K562 (cell line): ENCODE results near the gene LZTS2. TPM values are rescaled to one million over a fixed set of nuclear protein-coding genes. Genes with fewer than 3 reads are reported as not detected.

Experiments
- ESRRA ChIP-seq: fragments of 450-650 bp; IDR thresholded peaks from 2 replicates; pipeline ENCODE4 v1.6.1; 2014; ENCODE audit warnings: low read depth, mild to moderate bottlenecking, moderate library complexity, borderline replicate concordance
- HINFP ChIP-seq: fragments of 450-650 bp; conservative IDR thresholded peaks from 2 replicates; pipeline ENCODE4 v1.6.1; 2016; ENCODE audit warnings: missing genetic modification characterization, low read depth, mild to moderate bottlenecking, control low read depth, missing compliant biosample characterization
- KLF10 ChIP-seq: fragments of 250-450 bp; sonication (Bioruptor Pico); IDR thresholded peaks from 2 replicates; pipeline ENCODE4 v1.6.1; 2021; ENCODE audit warnings: matching md5 sums
- MAZ ChIP-seq, 2 experiments: fragments of 450-650 bp in 1 of 2; sonication (generic) in 1 of 2; formaldehyde crosslinking; IDR thresholded peaks in 1 of 2; conservative IDR thresholded peaks in 1 of 2; 2 replicates each; pipeline versions ENCODE4 v1.4.0 to v1.5.0; 2020; ENCODE audit warnings: mild to moderate bottlenecking in 1 of 2, missing genetic modification reagents in 1 of 2
- MED1 ChIP-seq: sonication (generic); formaldehyde crosslinking; IDR thresholded peaks from 2 replicates; pipeline ENCODE4 v1.8.1; 2023; ENCODE audit warnings: missing genetic modification reagents, borderline replicate concordance
- NFIX ChIP-seq: fragments of 250-450 bp; sonication (Bioruptor Pico); IDR thresholded peaks from 2 replicates; pipeline ENCODE4 v1.4.0; 2020; ENCODE audit warnings: low read depth, mild to moderate bottlenecking, moderate library complexity
- NFRKB ChIP-seq: fragments of 450-650 bp; IDR thresholded peaks from 2 replicates; pipeline ENCODE4 v1.6.1; 2016; ENCODE audit warnings: low read depth
- NR1H2 ChIP-seq: sonication (generic); formaldehyde crosslinking; IDR thresholded peaks from 2 replicates; pipeline ENCODE4 v1.4.0; 2020; ENCODE audit warnings: mild to moderate bottlenecking, missing genetic modification reagents
- PHB ChIP-seq: fragments of 250-450 bp; sonication (Bioruptor Pico); IDR thresholded peaks from 2 replicates; pipeline ENCODE4 v1.5.0; 2021
- SMAD1 ChIP-seq: fragments of 150-350 bp; IDR thresholded peaks from 2 replicates; pipeline ENCODE4 v1.6.1; 2014; ENCODE audit warnings: low read length, low read depth; ENCODE audit not compliant: partially characterized antibody
- SNAPC5 ChIP-seq: fragments of 250-450 bp; sonication (Bioruptor Pico); IDR thresholded peaks from 2 replicates; pipeline ENCODE4 v1.8.0; 2021; ENCODE audit warnings: moderate library complexity, mild to moderate bottlenecking, inconsistent platforms
- TBL1XR1 ChIP-seq, 2 experiments: IDR thresholded peaks; 2 replicates each; pipeline ENCODE4 v1.6.1; 2012; ENCODE audit warnings: improper control_type of control experiment in 2 of 2, low read length in 2 of 2, mild to moderate bottlenecking in 1 of 2
- THAP12 ChIP-seq: fragments of 250-450 bp; sonication (Bioruptor Pico); IDR thresholded peaks from 2 replicates; pipeline ENCODE4 v1.9.0; 2021; ENCODE audit warnings: mild to moderate bottlenecking, inconsistent platforms
- TRIM24 ChIP-seq, 2 experiments: fragments of 450-650 bp; IDR thresholded peaks; 2 replicates each; pipeline ENCODE4 v1.6.1; 2016
- TRIM25 ChIP-seq: fragments of 450-650 bp; IDR thresholded peaks from 2 replicates; pipeline ENCODE4 v1.7.0; 2016; ENCODE audit warnings: borderline replicate concordance
- XRCC3 ChIP-seq: fragments of 450-650 bp; IDR thresholded peaks from 2 replicates; pipeline ENCODE4 v1.6.1; 2017; ENCODE audit warnings: mild to moderate bottlenecking, moderate library complexity
- ZNF282 ChIP-seq: sonication (generic); formaldehyde crosslinking; IDR thresholded peaks from 2 replicates; pipeline ENCODE4 v1.8.1; 2023; ENCODE audit warnings: missing genetic modification reagents
- ZNF830 ChIP-seq: fragments of 250-450 bp; sonication (Bioruptor Pico); IDR thresholded peaks from 2 replicates; pipeline ENCODE4 v1.5.0; 2021; ENCODE audit warnings: mild to moderate bottlenecking
- polyA plus RNA-seq, 8 experiments: library from polyadenylated mRNA; depleted of rRNA in 4 of 8; stranded (reverse) in 5 of 8; unstranded in 3 of 8; fragments of >200 nt; fragmentation: Nextera tagmentation in 2 of 8; fragmentation: Illumina TruSeq in 1 of 8; extraction: Ambion mirVana in 2 of 8; extraction: Trizol in 1 of 8; gene quantifications; 2 replicates each; pipeline versions ENCODE4 v1.2.1 to v1.2.3, GENCODE V29; 2011 to 2014; ENCODE audit warnings: inconsistent platforms in 1 of 8, missing spikeins in 1 of 8
- total RNA-seq, 7 experiments: library from RNA; depleted of rRNA in 6 of 7; stranded (reverse); fragments of >200 nt in 6 of 7; fragmentation: Illumina TruSeq in 2 of 7; extraction: Trizol in 2 of 7; gene quantifications; 2 replicates each; pipeline versions ENCODE4 v1.2.1 to v1.2.3, GENCODE V29; 2011 to 2021; ENCODE audit warnings: low replicate concordance in 1 of 7

Gene LZTS2
- total and polyA plus RNA-seq, 9 of the 15 experiments (the other 6 are each of a cell fraction or from before 2014, with no cell fraction given) = 0.23 to 42.5 (median 14.7) TPM

- TF ChIP-seq NR1H2 (no peak), ZNF830 (no peak), NFRKB (no peak), ESRRA (no peak), HINFP (tag) (no peak), KLF10 (CRISPR knock-in tag) (no peak), MAZ (CRISPR knock-in tag; conservative IDR thresholded peaks at IDR 0.05 in 1 of 2, IDR thresholded peaks at IDR 0.05 in 1 of 2) (peak in 1 of 2 experiments; percentile 75; a peak in 1 of 4 replicates), TRIM24 (IDR thresholded peaks at IDR 0.05) (no peak), THAP12 (no peak), PHB (no peak), SMAD1 (no peak), TBL1XR1 (IDR thresholded peaks at IDR 0.05; ENCODE audit: low read length in 2 of 2) (no peak), ZNF282 (CRISPR knock-in tag) (no peak), XRCC3 (no peak), SNAPC5 (no peak), NFIX (CRISPR knock-in tag) (no peak), MED1 (no peak), TRIM25 (no peak)
Measured at GRCh38 chr10:101011517-101012423, 12.2 kb downstream of the LZTS2 start (continued).
